Measurements from ENCODE around the gene CRTC1.
"Not testable (repeated sequence)": the region's sequence is repeated elsewhere in the genome, so short reads cannot be mapped to it uniquely, and the experiment has no call there.

CRTC1 gene

GRCh38 chr19:18669883-18670282 lies 13.6 kb upstream of the CRTC1 start:
- DNase-seq (ENCODE audit: low spot score), result no peak

GRCh38 chr19:18670312-18670711 lies 13.2 kb upstream of the CRTC1 start:
- no peak for DNase-seq (ENCODE audit: low spot score)

GRCh38 chr19:18671303-18672043 lies 12.0 kb upstream of the CRTC1 start:
- no peak for DNase-seq (ENCODE audit: low spot score)

- DNase-seq (ENCODE audit: low spot score), result no peak
Measured at GRCh38 chr19:18672044-18672451, 11.4 kb upstream of the CRTC1 start.

GRCh38 chr19:18672606-18673337 lies 10.7 kb upstream of the CRTC1 start:
- no peak for DNase-seq (ENCODE audit: low spot score)

- DNase-seq (ENCODE audit: low spot score), result no peak
Measured at GRCh38 chr19:18674616-18675015, 8.9 kb upstream of the CRTC1 start.

- DNase-seq (ENCODE audit: low spot score), result no peak
Measured at GRCh38 chr19:18675779-18676178, 7.7 kb upstream of the CRTC1 start.

GRCh38 chr19:18676692-18677091 lies 6.8 kb upstream of the CRTC1 start:
- no peak for DNase-seq (ENCODE audit: low spot score)

GRCh38 chr19:18677156-18677555 lies 6.3 kb upstream of the CRTC1 start:
- DNase-seq (ENCODE audit: low spot score), result no peak

- not testable (repeated sequence) for DNase-seq (ENCODE audit: low spot score)
Measured at GRCh38 chr19:18680148-18680547, 3.3 kb upstream of the CRTC1 start.

- no peak for DNase-seq (ENCODE audit: low spot score)
Measured at GRCh38 chr19:18682807-18683108, 722 bp upstream of the CRTC1 start.

- DNase-seq (ENCODE audit: low spot score), result no peak
Measured at GRCh38 chr19:18683958-18684641, 620 bp downstream of the CRTC1 start.

- DNase-seq (ENCODE audit: low spot score), result no peak
Measured at GRCh38 chr19:18684642-18684993, 1.1 kb downstream of the CRTC1 start.

- DNase-seq (ENCODE audit: low spot score), result no peak
Measured at GRCh38 chr19:18685597-18686190, 2.2 kb downstream of the CRTC1 start.

GRCh38 chr19:18687740-18688465 lies 4.4 kb downstream of the CRTC1 start:
- no peak for DNase-seq (ENCODE audit: low spot score)

GRCh38 chr19:18696023-18696422 lies 12.5 kb downstream of the CRTC1 start:
- DNase-seq (ENCODE audit: low spot score), result no peak

GRCh38 chr19:18697680-18698079 lies 14.2 kb downstream of the CRTC1 start:
- no peak for DNase-seq (ENCODE audit: low spot score)

GRCh38 chr19:18698321-18699167 lies 15.1 kb downstream of the CRTC1 start:
- DNase-seq (ENCODE audit: low spot score), result no peak

- DNase-seq (ENCODE audit: low spot score), result no peak
Measured at GRCh38 chr19:18699403-18700054, 16.0 kb downstream of the CRTC1 start.

- DNase-seq (ENCODE audit: low spot score), result peak; percentile 62
Measured at GRCh38 chr19:18700501-18701249, 17.2 kb downstream of the CRTC1 start.
